GM12878 (cell line): ENCODE measurements around the gene BCAP29. TPM values are rescaled to one million over a fixed set of nuclear protein-coding genes. Genes with fewer than 3 reads are reported as not detected.

Experiments
- ATAC-seq: fragments of 200-7000 bp; cut with Tn5 transposase; 3 replicates; pipeline ENCODE4 v1.9.1; 2020; ENCODE audit warnings: mild to moderate bottlenecking, moderate library complexity
- BruUV-seq: library from RNA; stranded (reverse); fragments of 400-500 nt; replicated peaks from 2 replicates; lab custom pipeline; 2021; lab: Mats Ljungman, UMichigan
- CTCF ChIA-PET: fragments of 300-600 bp; sonication (Branson Sonifier 250); formaldehyde crosslinking; extraction: SDS; loops from one replicate; lab custom pipeline; 2021; ENCODE audit warnings: inconsistent platforms; lab: Yijun Ruan, JAX
- POLR2A ChIA-PET: fragments of 350-600 bp; formaldehyde crosslinking; extraction: SDS; loops from one replicate; lab custom pipeline; 2021; ENCODE audit warnings: inconsistent platforms; lab: Charles Lee
- RAD21 ChIA-PET: fragments of 300-600 bp; sonication (Branson Sonifier 250); formaldehyde crosslinking; loops from one replicate; lab custom pipeline; 2023; ENCODE audit warnings: antibody characterized with exemption; ENCODE audit not compliant: unreplicated experiment; lab: Charles Lee
- SMC1A ChIA-PET: fragments of 300-600 bp; sonication (Branson Sonifier 250); formaldehyde crosslinking; loops from one replicate; lab custom pipeline; 2023; ENCODE audit not compliant: unreplicated experiment, uncharacterized antibody; lab: Charles Lee
- DNase-seq: peaks from one replicate; pipeline ENCODE4 v3.0.0-alpha.2; 2011; ENCODE audit warnings: low read depth, low spot score
- FAIRE-seq: peaks from 3 replicates; lab custom pipeline; 2011; peaks lifted over from hg19 to GRCh38; lab: Jason Lieb, UNC
- H2AFZ ChIP-seq: 2 replicates; pipeline ENCODE4 v1.6.0; 2011; ENCODE audit warnings: low read depth, low read length, control low read depth; ENCODE audit not compliant: control insufficient read depth
- H3K27ac ChIP-seq: 2 replicates; pipeline ENCODE4 v1.5.1; 2011; ENCODE audit warnings: control low read depth; ENCODE audit not compliant: control insufficient read depth, insufficient read depth
- H3K27me3 ChIP-seq, 2 experiments: replicated peaks in 1 of 2; 2 replicates each; pipeline versions ENCODE4 v1.6.0 to v1.6.1; 2011; ENCODE audit warnings: low read length in 1 of 2; ENCODE audit not compliant: control insufficient read depth in 2 of 2, insufficient read depth in 2 of 2
- H3K36me3 ChIP-seq, 2 experiments: 2 replicates each; pipeline ENCODE4 v1.5.1; 2011; ENCODE audit warnings: low read length in 1 of 2; ENCODE audit not compliant: control insufficient read depth in 2 of 2, insufficient read depth in 2 of 2
- H3K4me1 ChIP-seq: 2 replicates; pipeline ENCODE4 v1.6.1; 2011; ENCODE audit warnings: mild to moderate bottlenecking, low read length, moderate library complexity, mixed read lengths; ENCODE audit not compliant: control insufficient read depth, insufficient read depth
- H3K4me2 ChIP-seq: 2 replicates; pipeline ENCODE4 v1.6.0; 2011; ENCODE audit warnings: control low read depth; ENCODE audit not compliant: control insufficient read depth, insufficient read depth
- H3K4me3 ChIP-seq: fragments of 200-600 bp; sonication (generic); 2 replicates; pipeline ENCODE4 v1.5.1; 2016
- H3K79me2 ChIP-seq: 2 replicates; pipeline ENCODE4 v1.6.0; 2011; ENCODE audit warnings: low read length; ENCODE audit not compliant: control insufficient read depth, insufficient read depth
- H3K9ac ChIP-seq: 2 replicates; pipeline ENCODE4 v1.8.0; 2011; ENCODE audit warnings: low read length, control low read depth, mixed read lengths; ENCODE audit not compliant: control insufficient read depth, insufficient read depth
- H3K9me3 ChIP-seq: replicated peaks from 3 replicates; pipeline ENCODE4 v1.5.1; 2011; ENCODE audit warnings: mild to moderate bottlenecking, low read length; ENCODE audit not compliant: control insufficient read depth, insufficient read depth
- H4K20me1 ChIP-seq: 2 replicates; pipeline ENCODE4 v1.6.0; 2011; ENCODE audit not compliant: control insufficient read depth, insufficient read depth
- ATF7 ChIP-seq: fragments of 450-650 bp; IDR thresholded peaks from 2 replicates; pipeline ENCODE4 v1.6.1; 2016; ENCODE audit warnings: low read depth, mild to moderate bottlenecking
- ETV6 ChIP-seq, 2 experiments: fragments of 450-650 bp in 1 of 2; IDR thresholded peaks in 1 of 2; conservative IDR thresholded peaks in 1 of 2; 2 replicates each; pipeline ENCODE4 v1.6.1; 2014; ENCODE audit warnings: antibody characterized with exemption in 1 of 2, borderline replicate concordance in 1 of 2, low read depth in 1 of 2, mild to moderate bottlenecking in 1 of 2, moderate library complexity in 1 of 2
- JUND ChIP-seq: IDR thresholded peaks from 2 replicates; pipeline ENCODE4 v1.6.1; 2012; ENCODE audit warnings: low read depth, mild to moderate bottlenecking, low read length, improper control_type of control experiment, moderate library complexity
- MYB ChIP-seq: fragments of 150-350 bp; IDR thresholded peaks from 2 replicates; pipeline ENCODE4 v1.6.1; 2014; ENCODE audit warnings: mild to moderate bottlenecking, low read depth, low read length, borderline replicate concordance
- PRDM15 ChIP-seq: fragments of 450-650 bp; formaldehyde crosslinking; IDR thresholded peaks from 2 replicates; pipeline ENCODE4 v1.4.0; 2020; ENCODE audit warnings: mild to moderate bottlenecking, moderate library complexity
- SMC3 ChIP-seq: IDR thresholded peaks from 2 replicates; pipeline ENCODE4 v1.6.1; 2011; ENCODE audit warnings: low read length, improper control_type of control experiment, borderline replicate concordance
- YBX1 ChIP-seq: fragments of 450-650 bp; IDR thresholded peaks from 2 replicates; pipeline ENCODE4 v1.6.1; 2016; ENCODE audit warnings: antibody characterized with exemption
- YY1 ChIP-seq: IDR thresholded peaks from 2 replicates; pipeline ENCODE4 v1.6.1; 2011; ENCODE audit warnings: low read depth, mild to moderate bottlenecking, low read length
- ZNF592 ChIP-seq: fragments of 450-650 bp; IDR thresholded peaks from 2 replicates; pipeline ENCODE4 v1.6.1; 2017; ENCODE audit warnings: mild to moderate bottlenecking, moderate library complexity
- WGBS: methylation state at CpG from one replicate; pipeline ENCODE4 v1.1.6; 2016; ENCODE audit warnings: low lambda C conversion rate; ENCODE audit not compliant: insufficient replicate concordance, insufficient coverage; ENCODE audit errors: missing lambda C conversion rate; 5-methylcytosine and 5-hydroxymethylcytosine counted together
- in situ Hi-C: fragments of 300-500 bp; cut with MboI; formaldehyde crosslinking; loops from 9 replicates; pipeline ENCODE4 v1.14.3; 2018; ENCODE audit warnings: mixed read lengths
- intact Hi-C: fragments of 100-400 bp; cut with micrococcal nuclease; formaldehyde crosslinking; loops from one replicate; pipeline ENCODE4 v1.14.2; 2022; ENCODE audit not compliant: unreplicated experiment
- polyA plus RNA-seq, 11 experiments: library from polyadenylated mRNA; depleted of rRNA in 4 of 11; unstranded in 6 of 11; stranded (reverse) in 5 of 11; fragments of >200 nt; fragmentation: Nextera tagmentation in 4 of 11; fragmentation: Illumina TruSeq in 1 of 11; extraction: Ambion mirVana in 4 of 11; extraction: Trizol in 1 of 11; gene quantifications; 1 replicate in 1 of 11; 2 replicates in 10 of 11; pipeline versions ENCODE4 v1.2.1 to v1.2.3, GENCODE V29; 2011 to 2016; ENCODE audit warnings: inconsistent platforms in 2 of 11, missing spikeins in 2 of 11, low read depth in 1 of 11
- total RNA-seq, 4 experiments: library from RNA; depleted of rRNA in 3 of 4; stranded (reverse); fragments of >200 nt in 3 of 4; fragmentation: Illumina TruSeq in 1 of 4; extraction: Trizol in 1 of 4; gene quantifications; 2 replicates each; pipeline versions ENCODE4 v1.2.1 to v1.2.3, GENCODE V29; 2013 to 2021

The BCAP29 gene
- total and polyA plus RNA-seq, 10 of the 15 experiments (the other 5 are each of a cell fraction or from before 2014, with no cell fraction given): 26.5 to 58.5 (median 34.8) TPM

- no peak for DNase-seq
- BruUV-seq: no TSS peak
- no peak overlapping the region for H3K4me3 ChIP-seq
- no peaks in the 10 kb centered on the region for H3K36me3 ChIP-seq
- RAD21 ChIA-PET: no interaction called here
- no peak overlapping the region for H3K27ac ChIP-seq
- SMC1A ChIA-PET: interaction anchor here (0.6 kb wide), 2 partner anchors 18 to 681 kb away, joined by 3 read pairs; no protein-coding TSS in a partner anchor
- no peak for TF ChIP-seq YBX1
- no peak for TF ChIP-seq ETV6 (conservative IDR thresholded peaks at IDR 0.05 in 1 of 2, IDR thresholded peaks at IDR 0.05 in 1 of 2; ENCODE audit: borderline replicate concordance in 1 of 2, low read depth in 1 of 2)
- no peak for TF ChIP-seq JUND
- no peak for TF ChIP-seq YY1
- TF ChIP-seq SMC3: no peak
- TF ChIP-seq ZNF592: no peak
- TF ChIP-seq PRDM15 (CRISPR knock-in tag): no peak
- no peak for TF ChIP-seq MYB
- no peak for TF ChIP-seq ATF7
- in situ Hi-C loops: no loop called here
- WGBS: 36% methylated on average over 1 of the region's 1 CpG
- no peak overlapping the region for H2AFZ ChIP-seq
- H3K9ac ChIP-seq: no peak overlapping the region
- H4K20me1 ChIP-seq: no peaks in the 10 kb centered on the region
- POLR2A ChIA-PET: no interaction called here
- peaks cover 5% of the 10 kb centered on the region; the same call in 2 of the 3 replicates for H3K9me3 ChIP-seq
- no peak for ATAC-seq
- H3K27me3 ChIP-seq: peaks cover 0 to 3% of the 10 kb centered on the region in 2 experiments; a peak in 1 of 4 replicates
- 0 out of 2 replicates have a peak overlapping the region, but pooled peaks have one; percentile 17 for H3K4me2 ChIP-seq
- FAIRE-seq: no peak
- H3K4me1 ChIP-seq: peaks cover 12% of the 10 kb centered on the region
- CTCF ChIA-PET: interaction anchor here (0.6 kb wide), 1 partner anchor 29 kb away, joined by 3 read pairs; no protein-coding TSS in a partner anchor
- intact Hi-C loops: no loop called here
- H3K79me2 ChIP-seq: no peaks in the 10 kb centered on the region
Observed at GRCh38 chr7:107643938-107644308, 63.9 kb downstream of the BCAP29 start.
